22Rv1 (cell line): ENCODE measurements around the gene SMAP2.

ENCODE experiments used
- H3K27ac ChIP-seq: fragments of 450-650 bp; 2 replicates; pipeline ENCODE4 v1.5.1; 2017
- ZFX ChIP-seq: fragments of 450-650 bp; IDR thresholded peaks from 2 replicates; pipeline ENCODE4 v1.6.1; 2017; ENCODE audit warnings: antibody characterized with exemption, borderline replicate concordance
- TF ChIP-seq, protein P1 (sequence below): fragments of 450-650 bp; IDR thresholded peaks from 2 replicates; pipeline ENCODE4 v1.5.1; 2017; ENCODE audit warnings: mild to moderate bottlenecking

SMAP2 gene

DNA sequence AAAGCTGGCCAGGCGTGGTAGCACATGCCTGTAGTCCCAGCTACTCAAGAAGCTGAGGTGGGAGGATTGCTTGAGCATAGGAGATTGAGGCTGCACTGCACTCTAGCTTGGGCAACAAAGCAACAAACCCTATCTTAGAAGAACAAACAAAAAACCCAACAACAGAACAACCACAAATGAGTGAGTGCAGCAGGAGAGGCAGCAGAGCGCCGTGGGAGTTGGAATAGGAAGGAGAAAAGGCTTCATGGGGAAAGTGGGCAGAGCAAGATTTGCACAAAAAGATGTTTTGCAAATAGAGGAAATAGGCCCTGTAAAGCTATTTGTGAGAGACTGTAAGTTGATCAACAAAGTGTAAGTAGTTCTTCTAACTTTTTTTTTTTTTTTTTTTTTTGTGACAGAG, 19.6 kb downstream of the SMAP2 start:
- H3K27ac ChIP-seq, result no peak overlapping the region

DNA sequence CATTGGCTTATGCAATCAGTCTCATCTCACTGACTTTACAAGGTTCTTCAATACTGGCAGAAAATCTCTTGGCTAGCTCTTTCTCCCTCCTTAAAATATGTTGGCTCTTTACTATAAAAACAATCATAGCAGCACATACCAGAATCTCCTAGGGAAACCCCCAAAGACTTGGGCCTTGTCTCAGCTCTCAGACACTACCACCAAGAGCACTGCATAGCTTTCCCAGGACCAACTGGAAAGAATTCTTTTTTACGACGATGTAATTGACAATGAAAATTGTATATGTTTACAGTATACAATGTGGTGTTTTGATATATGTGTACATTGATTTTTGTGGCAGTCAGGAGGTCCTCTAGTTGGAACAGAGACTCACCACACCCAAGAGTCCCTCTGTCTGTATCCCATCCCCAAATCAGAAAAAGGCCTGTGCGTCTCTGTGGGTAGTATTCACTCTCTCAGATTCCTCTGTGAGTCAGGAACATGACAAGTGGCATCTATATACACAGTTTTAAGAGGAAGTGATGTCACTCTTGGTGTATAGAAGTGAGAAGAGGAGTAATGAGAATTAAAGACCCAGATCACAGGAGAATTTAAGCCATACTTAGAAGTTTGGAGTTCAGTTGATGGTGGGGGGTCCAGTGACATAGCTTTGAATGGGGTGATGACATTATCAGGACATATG, 21.1 kb downstream of the SMAP2 start:
- no peak overlapping the region for H3K27ac ChIP-seq
- TF ChIP-seq ZFX, result no peak
- TF ChIP-seq, protein P1, sequence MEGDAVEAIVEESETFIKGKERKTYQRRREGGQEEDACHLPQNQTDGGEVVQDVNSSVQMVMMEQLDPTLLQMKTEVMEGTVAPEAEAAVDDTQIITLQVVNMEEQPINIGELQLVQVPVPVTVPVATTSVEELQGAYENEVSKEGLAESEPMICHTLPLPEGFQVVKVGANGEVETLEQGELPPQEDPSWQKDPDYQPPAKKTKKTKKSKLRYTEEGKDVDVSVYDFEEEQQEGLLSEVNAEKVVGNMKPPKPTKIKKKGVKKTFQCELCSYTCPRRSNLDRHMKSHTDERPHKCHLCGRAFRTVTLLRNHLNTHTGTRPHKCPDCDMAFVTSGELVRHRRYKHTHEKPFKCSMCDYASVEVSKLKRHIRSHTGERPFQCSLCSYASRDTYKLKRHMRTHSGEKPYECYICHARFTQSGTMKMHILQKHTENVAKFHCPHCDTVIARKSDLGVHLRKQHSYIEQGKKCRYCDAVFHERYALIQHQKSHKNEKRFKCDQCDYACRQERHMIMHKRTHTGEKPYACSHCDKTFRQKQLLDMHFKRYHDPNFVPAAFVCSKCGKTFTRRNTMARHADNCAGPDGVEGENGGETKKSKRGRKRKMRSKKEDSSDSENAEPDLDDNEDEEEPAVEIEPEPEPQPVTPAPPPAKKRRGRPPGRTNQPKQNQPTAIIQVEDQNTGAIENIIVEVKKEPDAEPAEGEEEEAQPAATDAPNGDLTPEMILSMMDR, result no peak

More for the DNA sequence above, 19.6 kb downstream of the SMAP2 start:
- TF ChIP-seq, protein P1, result no peak
- no peak for TF ChIP-seq ZFX

- TF ChIP-seq, protein P1, result no peak
- TF ChIP-seq ZFX, result no peak
- no peak overlapping the region for H3K27ac ChIP-seq
Measured at GRCh38 chr1:40395190-40396175, 22.0 kb downstream of the SMAP2 start.

GRCh38 chr1:40396420-40396819, 22.9 kb downstream of the SMAP2 start:
- TF ChIP-seq, protein P1, result no peak
- no peak for TF ChIP-seq ZFX
- no peak overlapping the region for H3K27ac ChIP-seq

DNA sequence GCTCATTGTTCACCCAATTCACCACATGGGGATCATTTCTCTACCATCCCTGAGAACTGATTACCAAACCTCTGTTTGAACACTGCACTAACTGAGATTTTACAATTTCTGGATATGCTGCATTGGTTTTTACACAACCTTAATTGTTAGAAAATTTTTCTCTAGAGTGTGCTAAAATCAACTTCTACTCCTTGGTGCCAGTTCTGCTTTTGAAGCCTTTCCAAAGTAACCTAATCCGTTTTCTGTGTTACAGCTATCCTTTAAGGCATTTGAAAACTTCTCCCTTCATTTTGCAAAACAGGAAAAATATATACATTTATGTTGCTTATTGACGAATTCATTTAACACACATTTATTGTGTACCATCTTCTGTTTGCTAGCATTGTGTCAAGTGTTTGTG, 23.7 kb downstream of the SMAP2 start:
- no peak for TF ChIP-seq ZFX
- TF ChIP-seq, protein P1, result no peak
- no peak overlapping the region for H3K27ac ChIP-seq

GRCh38 chr1:40399984-40400704, 26.6 kb downstream of the SMAP2 start:
- H3K27ac ChIP-seq, result no peak overlapping the region
- no peak for TF ChIP-seq ZFX
- TF ChIP-seq, protein P1, result no peak
